Panc1 (cell line): ENCODE measurements around the gene AMMECR1L. TPM values are rescaled to one million over a fixed set of nuclear protein-coding genes. Genes with fewer than 3 reads are reported as not detected.
A peak's percentile ranks its signal among the peaks of the same experiment; 100 is the strongest.

Source experiments
- ATAC-seq: fragments of 200-7000 bp; cut with Tn5 transposase; 2 replicates; pipeline ENCODE4 v1.9.1; 2020; ENCODE audit warnings: mild to moderate bottlenecking, moderate library complexity
- BruUV-seq: library from RNA; stranded (reverse); fragments of 400-500 nt; replicated peaks from 2 replicates; lab custom pipeline; 2021; lab: Mats Ljungman, UMichigan
- CTCF ChIA-PET: fragments of 300-600 bp; sonication (Branson Sonifier 250); formaldehyde crosslinking; loops from one replicate; lab custom pipeline; 2022; ENCODE audit warnings: antibody characterized with exemption; lab: Charles Lee
- POLR2A ChIA-PET: fragments of 300-600 bp; sonication (Branson Sonifier 250); formaldehyde crosslinking; loops from one replicate; lab custom pipeline; 2022; ENCODE audit warnings: antibody characterized with exemption; lab: Charles Lee
- DNase-seq: peaks from one replicate; pipeline ENCODE4 v3.0.0-alpha.2; 2010; ENCODE audit warnings: low read depth, low spot score
- H3K27ac ChIP-seq: 2 replicates; pipeline ENCODE4 v1.5.1; 2011; ENCODE audit warnings: mild to moderate bottlenecking, low read length, inconsistent platforms
- H3K27me3 ChIP-seq: fragments of 200-500 bp; sonication (Bioruptor generic); 2 replicates; pipeline ENCODE4 v1.6.0; 2014; ENCODE audit warnings: low read length, inconsistent platforms; ENCODE audit not compliant: control insufficient read depth, insufficient read depth
- H3K36me3 ChIP-seq: fragments of 200-500 bp; sonication (Bioruptor generic); 2 replicates; pipeline ENCODE4 v1.5.1; 2014; ENCODE audit warnings: inconsistent platforms, mild to moderate bottlenecking, low read length, moderate library complexity; ENCODE audit not compliant: control insufficient read depth, insufficient read depth
- H3K4me1 ChIP-seq: 2 replicates; pipeline ENCODE4 v1.5.1; 2011; ENCODE audit warnings: inconsistent platforms, mild to moderate bottlenecking, low read length, moderate library complexity; ENCODE audit not compliant: control insufficient read depth, insufficient read depth
- H3K4me3 ChIP-seq, 2 experiments: 2 replicates each; pipeline ENCODE4 v1.5.1; 2011 to 2012; ENCODE audit warnings: low read depth in 2 of 2, low read length in 2 of 2, mild to moderate bottlenecking in 2 of 2, inconsistent platforms in 1 of 2, moderate library complexity in 1 of 2
- H3K9me3 ChIP-seq: fragments of 200-500 bp; sonication (Bioruptor generic); 2 replicates; pipeline ENCODE4 v1.5.1; 2014; ENCODE audit warnings: low read depth, mild to moderate bottlenecking, inconsistent platforms, low read length, moderate library complexity; ENCODE audit not compliant: control insufficient read depth, insufficient read depth
- CTCF ChIP-seq: fragments of 450-650 bp; IDR thresholded peaks from 2 replicates; pipeline ENCODE4 v1.5.1; 2017; ENCODE audit warnings: mild to moderate bottlenecking
- POLR2AphosphoS5 ChIP-seq: IDR thresholded peaks from 2 replicates; pipeline ENCODE4 v1.6.1; 2012; ENCODE audit warnings: mild to moderate bottlenecking, low read depth, low read length, moderate library complexity
- REST ChIP-seq, 2 experiments: IDR thresholded peaks; 2 replicates each; pipeline ENCODE4 v1.6.1; 2011 to 2012; ENCODE audit warnings: low read depth in 2 of 2, control low read depth in 1 of 2, low read length in 1 of 2, mild to moderate bottlenecking in 1 of 2, moderate library complexity in 1 of 2; ENCODE audit not compliant: insufficient read depth in 1 of 2
- SIN3A ChIP-seq: IDR thresholded peaks from 2 replicates; pipeline ENCODE4 v1.6.1; 2012; ENCODE audit warnings: low read depth, mild to moderate bottlenecking, low read length, moderate library complexity, borderline replicate concordance; ENCODE audit not compliant: insufficient read depth
- TCF7L2 ChIP-seq: IDR thresholded peaks from 2 replicates; pipeline ENCODE4 v1.6.1; 2011; ENCODE audit warnings: mild to moderate bottlenecking, low read depth, low read length, inconsistent platforms
- in situ Hi-C: cut with HindIII; loops from 2 replicates; pipeline ENCODE4 v1.10.0; 2016; ENCODE audit warnings: low sequenced_read_pairs, low pct_unique_long_range_greater_than_20kb
- intact Hi-C: fragments of 100-400 bp; cut with micrococcal nuclease; formaldehyde crosslinking; loops from one replicate; pipeline ENCODE4 v1.10.0; 2022; ENCODE audit not compliant: unreplicated experiment
- total RNA-seq: library from RNA; stranded (reverse); gene quantifications from one replicate; pipeline ENCODE4 v1.2.1, GENCODE V29; 2021; ENCODE audit not compliant: unreplicated experiment

The AMMECR1L gene
- total RNA-seq, 1 experiment from 2014 or later, result 26.5 TPM

GRCh38 chr2:127859712-127860085 is 26.1 kb downstream of the AMMECR1L start:
- DNase-seq (no peak), ATAC-seq (peak; percentile 26)
- H3K27me3 ChIP-seq, result no peaks in the 10 kb centered on the region
- H3K4me1 ChIP-seq, result peaks cover 27% of the 10 kb centered on the region
- intact Hi-C loops, result no loop called here
- no TSS peak for BruUV-seq
- peaks cover 7% of the 10 kb centered on the region for H3K36me3 ChIP-seq
- CTCF ChIA-PET, result no interaction called here
- TF ChIP-seq TCF7L2 (no peak), SIN3A (no peak)
- H3K9me3 ChIP-seq, result no peaks in the 10 kb centered on the region
- POLR2A ChIA-PET, result interaction anchor here (0.6 kb wide), 1 partner anchor 185 kb away, joined by 3 read pairs; no protein-coding TSS in a partner anchor
- H3K4me3 ChIP-seq, result peak overlapping the region; percentile 2 to 36; a peak in 3 of 4 replicates
- H3K27ac ChIP-seq, result peak overlapping the region; percentile 62
- in situ Hi-C loops, result no loop called here

- Histone ChIP-seq H3K36me3 (peaks cover 3% of the 10 kb centered on the region; the same call in 1 of the 2 replicates), H3K27ac (peak overlapping the region; percentile 97), H3K4me1 (peaks cover 27% of the 10 kb centered on the region), H3K9me3 (no peaks in the 10 kb centered on the region), H3K27me3 (no peaks in the 10 kb centered on the region), H3K4me3 (peak overlapping the region; percentile 98 to 99)
- BruUV-seq, result TSS peak; percentile 86
- no peak for DNase-seq
- CTCF ChIA-PET, result no interaction called here
- ATAC-seq, result no peak
- TF ChIP-seq CTCF, result no peak
- TF ChIP-seq TCF7L2, result no peak
- TF ChIP-seq REST (IDR thresholded peaks at IDR 0.05; ENCODE audit: insufficient read depth in 1 of 2, low read depth in 2 of 2, low read length in 1 of 2), result no peak
- TF ChIP-seq SIN3A, result no peak
- TF ChIP-seq POLR2AphosphoS5, result no peak
- intact Hi-C loops, result no loop called here
- in situ Hi-C loops, result no loop called here
- POLR2A ChIA-PET, result interaction anchor here (0.6 kb wide), 1 partner anchor 359 kb away, joined by 3 read pairs; no protein-coding TSS in a partner anchor
These were observed 28.4 kb downstream of the AMMECR1L start for GRCh38 chr2:127857265-127857808.

GRCh38 chr2:127853671-127854070 is 32.1 kb downstream of the AMMECR1L start:
- no peaks in the 10 kb centered on the region for H3K9me3 ChIP-seq
- intact Hi-C loops, result no loop called here
- H3K27ac ChIP-seq, result no peak overlapping the region
- H3K4me3 ChIP-seq, result no peak overlapping the region
- no TSS peak for BruUV-seq
- H3K36me3 ChIP-seq, result peaks cover 3% of the 10 kb centered on the region; the same call in 1 of the 2 replicates
- ChIA-PET POLR2A (interaction anchor here (0.6 kb wide), 2 partner anchors 148 to 765 kb away, joined by 3 to 10 read pairs; no protein-coding TSS in a partner anchor), CTCF (no interaction called here)
- TF ChIP-seq REST (IDR thresholded peaks at IDR 0.05; ENCODE audit: insufficient read depth in 1 of 2, low read depth in 2 of 2, low read length in 1 of 2), result no peak
- TF ChIP-seq CTCF, result no peak
- no peak for TF ChIP-seq POLR2AphosphoS5
- no peak for TF ChIP-seq TCF7L2
- TF ChIP-seq SIN3A, result no peak
- H3K27me3 ChIP-seq, result no peaks in the 10 kb centered on the region
- DNase-seq (no peak), ATAC-seq (no peak)
- peaks cover 9% of the 10 kb centered on the region for H3K4me1 ChIP-seq
- in situ Hi-C loops, result no loop called here
